GM21381 (cell line): ENCODE data around the gene LEMD2.
A peak's percentile ranks its signal among the peaks of the same experiment; 100 is the strongest.

ENCODE experiments used
- ATAC-seq: cut with Tn5 transposase; IDR thresholded peaks from one replicate; pipeline ENCODE4 v1.9.1; 2021; ENCODE audit warnings: mild to moderate bottlenecking, moderate library complexity; ENCODE audit not compliant: unreplicated experiment

LEMD2 gene

GRCh38 chr6:33797626-33798342 lies 8.9 kb upstream of the LEMD2 start:
- ATAC-seq: no peak

DNA sequence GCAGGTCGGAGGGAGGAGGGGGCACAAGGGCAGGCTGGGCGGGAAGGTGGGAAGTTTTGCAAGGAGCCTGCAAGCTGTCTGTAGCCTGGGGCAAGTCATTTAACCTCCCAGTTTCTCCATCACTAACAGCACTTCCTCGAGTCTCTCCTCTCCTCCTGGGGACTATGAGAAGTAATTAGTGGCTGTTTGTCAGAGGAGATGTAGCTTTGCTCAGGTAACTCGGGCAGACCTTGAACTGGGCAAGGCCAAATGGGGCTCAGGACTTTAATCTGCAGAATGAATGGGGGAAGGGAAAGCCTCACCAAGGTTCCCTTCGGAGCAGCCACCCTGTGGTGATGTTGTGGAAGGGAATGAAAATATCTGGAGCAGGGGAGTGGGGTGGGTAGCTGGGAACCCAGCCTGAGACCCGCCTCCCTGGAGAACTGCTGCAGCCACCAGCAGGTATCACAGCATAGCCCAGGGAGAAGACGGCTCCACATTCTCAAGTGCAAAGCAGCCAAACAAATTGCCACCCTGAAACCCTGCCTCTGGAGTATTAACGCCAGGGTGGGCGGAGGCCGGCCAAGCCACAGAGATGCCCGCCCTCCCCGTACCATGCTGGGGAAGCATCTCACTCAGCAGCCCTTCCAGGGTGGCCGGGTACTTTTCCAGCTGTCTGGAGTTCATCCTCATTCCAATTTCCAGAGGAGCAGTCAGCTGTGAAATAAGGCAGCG lies 6.1 kb upstream of the LEMD2 start:
- no peak for ATAC-seq

DNA sequence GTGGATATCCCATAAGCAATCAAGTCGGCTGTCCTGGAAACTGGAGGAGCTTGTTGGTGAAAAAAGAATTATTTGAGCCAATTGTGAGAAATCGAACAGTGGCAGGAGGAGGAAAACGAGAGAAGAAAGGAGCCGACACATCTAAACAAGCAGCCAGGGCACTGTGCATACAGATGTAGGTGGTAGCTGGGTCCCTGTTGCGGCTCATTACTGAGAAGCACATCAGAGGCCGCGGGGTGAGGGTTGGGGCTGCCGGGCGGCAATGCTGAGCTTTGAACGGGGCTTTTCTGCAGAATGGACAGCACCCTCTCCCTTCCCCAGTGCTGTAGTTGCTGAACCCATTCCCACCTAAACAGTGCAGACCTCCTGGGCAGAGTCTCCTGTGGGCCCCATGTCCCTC lies 4.1 kb upstream of the LEMD2 start:
- ATAC-seq: no peak

GRCh38 chr6:33791620-33792019 lies 2.7 kb upstream of the LEMD2 start:
- ATAC-seq: no peak

DNA sequence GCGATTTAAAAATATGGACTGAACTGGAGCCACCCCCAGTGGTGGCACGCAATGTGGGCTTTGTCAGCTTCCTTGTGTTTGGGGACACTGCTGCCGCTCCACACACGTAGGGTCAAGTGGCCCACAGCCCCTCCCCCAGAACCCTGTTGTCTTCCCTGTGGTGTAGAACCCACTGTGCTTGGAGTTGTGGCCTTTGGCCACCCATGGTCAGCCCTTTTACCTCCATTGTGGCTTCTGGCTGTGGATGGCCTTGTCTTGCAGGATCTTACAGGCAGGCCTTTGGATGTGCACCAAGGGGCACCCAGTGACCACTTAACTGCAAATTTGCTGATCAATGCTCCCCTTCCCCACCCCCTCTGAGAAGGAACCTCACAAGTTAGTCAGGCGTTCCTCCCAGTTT lies 2.0 kb upstream of the LEMD2 start:
- no peak for ATAC-seq

DNA sequence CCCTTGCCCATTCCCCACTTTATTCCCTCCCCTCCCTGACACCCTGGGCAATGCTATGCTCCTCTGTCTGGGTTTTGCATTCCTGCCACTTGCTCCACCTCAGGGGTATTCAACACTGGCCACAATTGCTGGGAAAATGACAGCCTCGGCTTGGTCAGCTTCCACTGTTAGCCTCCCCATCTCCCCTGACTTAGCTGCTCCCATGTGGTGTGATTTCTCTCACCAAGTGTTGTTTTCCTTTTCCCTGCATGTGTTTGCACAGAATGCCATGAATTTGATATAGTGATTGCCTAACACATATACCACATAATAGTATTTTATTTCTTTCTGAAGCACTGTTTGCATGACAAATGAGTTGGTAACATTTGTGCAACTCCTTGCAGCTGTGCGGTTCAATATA lies 1.4 kb upstream of the LEMD2 start:
- ATAC-seq: no peak

GRCh38 chr6:33789550-33789895 lies 593 bp upstream of the LEMD2 start:
- ATAC-seq: no peak

DNA sequence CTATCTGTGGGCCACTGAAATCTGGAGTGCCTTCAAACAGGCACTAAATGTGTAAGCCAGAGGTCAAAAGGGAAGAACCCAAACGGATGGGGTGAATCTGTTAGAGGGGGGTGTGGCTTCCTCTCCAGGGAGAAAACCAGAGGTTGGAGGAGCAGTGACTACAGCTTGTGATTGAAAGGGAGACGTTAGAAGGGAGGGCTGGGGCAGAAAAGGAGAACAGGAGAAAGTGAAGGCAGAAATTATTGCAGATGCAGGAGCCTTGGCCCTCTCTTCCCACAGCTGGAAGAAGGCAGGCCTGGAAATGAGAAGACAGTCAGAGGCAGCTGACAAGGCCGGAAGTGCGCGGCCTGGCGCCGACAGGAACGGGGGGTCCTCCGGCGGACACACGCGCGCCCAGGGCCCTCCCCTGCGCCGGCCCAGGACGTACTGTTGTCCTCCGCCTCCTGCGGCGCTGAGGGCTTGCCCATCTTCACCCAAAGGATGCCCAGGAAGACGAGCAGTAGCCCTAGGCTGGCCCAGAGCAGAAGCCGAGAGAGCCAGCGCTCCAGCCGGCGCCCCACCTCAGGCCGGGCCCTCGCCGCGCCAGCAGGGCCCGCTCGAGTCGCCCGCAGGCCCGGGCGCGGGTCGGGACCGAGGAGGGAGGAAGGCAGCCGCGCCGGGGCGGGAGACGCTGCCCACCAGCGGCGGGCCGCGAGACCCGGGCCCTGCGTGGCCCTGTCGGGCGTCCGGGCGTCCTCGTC lies 806 bp downstream of the LEMD2 start:
- peak; percentile 46 for ATAC-seq

DNA sequence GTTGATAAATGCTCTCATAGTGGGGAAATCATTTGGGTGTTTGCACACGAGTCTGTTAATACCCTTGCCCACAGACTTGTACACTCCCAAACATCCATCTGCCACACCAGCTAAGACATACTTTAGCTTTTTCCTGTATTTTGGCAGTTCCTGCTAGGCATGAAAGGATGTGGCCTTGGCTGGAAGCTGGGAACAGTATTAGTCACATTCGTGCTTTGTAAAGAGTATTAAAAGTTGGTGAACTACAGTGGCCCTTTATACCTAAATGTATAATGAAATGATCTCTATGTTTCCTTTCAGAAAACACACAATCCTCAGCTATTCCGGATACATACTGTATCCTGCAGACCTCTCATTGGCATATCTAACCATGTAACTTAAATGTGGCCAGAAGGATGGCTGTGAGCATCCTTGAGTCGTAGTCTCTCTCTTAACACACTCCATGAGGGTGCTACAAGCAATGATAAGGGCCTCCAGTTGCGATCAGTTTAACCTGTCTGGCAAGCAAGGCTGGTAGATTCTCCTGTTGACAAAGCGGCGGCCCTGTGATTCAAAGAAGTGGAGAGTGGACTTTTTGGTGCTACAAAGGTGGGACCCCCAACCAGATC lies 1.5 kb downstream of the LEMD2 start:
- no peak for ATAC-seq

- ATAC-seq: no peak
These were observed 2.2 kb downstream of the LEMD2 start for GRCh38 chr6:33786736-33787135.

GRCh38 chr6:33785778-33786177 lies 3.2 kb downstream of the LEMD2 start:
- no peak for ATAC-seq

GRCh38 chr6:33784787-33785186 lies 4.1 kb downstream of the LEMD2 start:
- ATAC-seq: no peak

DNA sequence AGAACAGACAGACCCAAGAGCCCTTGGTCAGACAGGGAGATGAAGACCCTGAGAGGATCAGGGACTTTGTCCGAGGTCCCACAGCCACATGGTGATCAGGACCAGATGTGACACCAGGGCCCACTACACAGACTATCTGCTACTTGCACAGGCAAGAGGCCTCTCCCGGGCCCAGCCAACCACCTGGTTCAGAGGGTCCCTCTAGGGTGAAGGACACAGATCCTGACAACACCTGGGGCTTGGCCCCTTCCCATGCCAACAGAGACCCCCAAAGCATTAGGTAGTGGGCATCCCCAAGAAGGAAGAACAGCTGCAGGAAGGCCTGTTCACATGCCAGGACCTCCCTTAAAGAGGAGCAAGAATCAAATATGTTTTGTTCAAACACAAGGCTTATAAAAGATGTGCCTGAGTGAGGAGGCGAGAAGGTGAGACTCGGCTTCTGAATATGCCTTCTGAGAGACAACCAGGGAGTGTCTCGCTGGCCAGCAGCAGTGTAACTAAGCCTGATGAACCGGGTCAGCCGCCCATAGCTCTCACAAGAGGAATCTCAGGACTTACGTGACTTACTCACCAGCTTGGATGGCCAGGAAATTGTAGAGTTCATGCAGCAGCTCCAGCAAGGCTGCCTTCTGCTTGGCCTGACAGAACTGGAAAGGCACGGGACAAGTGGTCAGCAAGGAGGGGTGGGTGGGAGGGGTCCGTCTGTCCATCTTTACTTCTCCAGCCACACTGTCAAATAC lies 5.0 kb downstream of the LEMD2 start:
- no peak for ATAC-seq

DNA sequence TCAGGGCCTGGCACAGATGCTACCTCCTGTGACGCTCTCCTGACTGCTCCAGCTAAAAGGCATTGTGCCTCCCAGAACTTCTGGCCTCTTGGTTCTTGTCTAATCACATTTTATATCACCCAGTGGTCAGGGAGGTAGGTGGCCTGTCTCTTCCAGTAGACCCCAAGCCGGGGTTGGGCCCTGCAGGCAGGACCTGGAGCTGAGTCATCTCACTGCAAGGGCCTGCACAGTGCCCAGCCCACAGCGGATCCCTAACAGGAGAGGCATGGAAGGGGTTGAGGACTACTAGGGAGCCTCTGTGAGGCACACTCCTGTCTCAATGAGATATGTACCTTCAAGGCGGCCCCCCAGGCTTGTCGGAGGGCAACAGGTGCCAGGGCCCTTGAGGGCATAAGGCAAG lies 6.4 kb downstream of the LEMD2 start:
- no peak for ATAC-seq

DNA sequence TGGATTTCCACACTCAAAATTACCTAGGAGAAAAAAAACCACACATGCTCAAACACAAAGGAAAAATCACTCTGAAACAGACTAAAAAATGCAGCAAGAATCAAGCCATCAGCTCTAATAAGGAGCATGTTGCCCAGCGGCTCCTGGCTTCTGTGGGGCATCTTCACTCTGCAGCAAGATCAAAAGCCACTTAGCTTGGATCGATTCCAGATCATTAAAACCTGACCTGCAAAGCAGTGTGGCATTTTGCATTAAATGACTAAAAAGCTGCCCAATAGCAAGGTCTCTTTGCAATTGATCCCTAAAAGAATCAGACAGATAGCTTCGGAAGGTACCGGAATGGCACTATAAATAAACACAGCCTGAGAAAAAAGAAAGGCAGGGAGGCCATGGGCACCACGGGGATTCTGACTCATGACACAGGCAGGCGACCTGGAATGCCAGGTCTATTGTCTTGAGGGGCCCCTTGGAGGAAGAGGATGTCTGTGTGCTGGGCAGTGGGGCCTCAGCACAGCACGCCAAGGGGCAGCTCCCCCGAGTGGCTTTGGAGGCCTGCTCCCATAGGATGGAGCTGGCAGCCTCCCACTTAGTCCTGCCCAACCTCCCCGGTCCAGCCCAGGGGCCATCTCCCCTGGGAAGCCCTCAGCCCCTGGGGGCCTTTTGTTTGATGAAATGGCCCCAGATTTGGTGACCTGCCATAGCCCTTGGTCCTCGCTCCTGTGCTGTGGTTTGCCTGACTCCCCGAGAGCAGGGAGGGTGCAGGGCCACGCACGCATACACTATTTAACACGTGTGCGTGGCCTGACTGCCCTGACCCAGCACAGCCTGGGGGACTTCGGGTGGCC lies 7.6 kb downstream of the LEMD2 start:
- no peak for ATAC-seq

GRCh38 chr6:33779895-33780294 lies 9.0 kb downstream of the LEMD2 start:
- no peak for ATAC-seq

GRCh38 chr6:33779290-33779689 lies 9.6 kb downstream of the LEMD2 start:
- no peak for ATAC-seq

DNA sequence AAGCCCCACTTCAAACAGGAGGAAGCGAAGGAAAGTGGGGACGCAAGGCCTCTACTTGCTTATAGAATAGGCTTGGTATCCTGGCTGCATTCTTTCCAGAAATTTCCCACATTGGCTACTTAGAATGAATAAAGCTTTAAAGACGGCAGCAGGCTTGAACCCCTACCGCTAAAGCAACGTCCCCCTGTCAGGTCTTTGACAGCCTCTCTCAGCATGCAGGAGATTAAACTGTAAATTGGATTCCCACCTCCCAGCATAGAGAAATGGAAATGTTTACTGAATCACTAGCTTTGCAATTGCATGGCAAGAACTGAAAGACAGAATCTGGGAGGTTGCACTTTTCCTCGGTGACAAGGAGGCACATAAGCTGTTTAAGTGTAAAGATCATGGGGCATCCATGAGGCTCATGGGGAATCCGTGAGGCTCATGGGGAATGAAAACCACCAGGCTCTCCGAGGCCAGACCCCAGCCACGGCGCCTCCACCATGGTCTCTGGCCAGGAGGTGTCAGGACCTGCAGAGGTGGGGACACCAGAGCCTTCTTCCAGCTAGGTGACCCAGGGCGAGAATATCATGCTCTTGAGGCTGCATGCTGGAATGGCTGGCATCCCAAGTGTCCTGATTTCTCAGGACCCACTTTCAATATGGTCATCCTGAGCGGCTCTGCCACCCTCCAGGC lies 10.3 kb downstream of the LEMD2 start:
- no peak for ATAC-seq
